H1 (cell line): ENCODE measurements around the gene SLC43A1. TPM values are rescaled to one million over a fixed set of nuclear protein-coding genes. Genes with fewer than 3 reads are reported as not detected.
A peak's percentile ranks its signal among the peaks of the same experiment; 100 is the strongest.

Source experiments
- CTCF ChIA-PET: fragments of 300-600 bp; sonication (Branson Sonifier 250); formaldehyde crosslinking; loops from one replicate; lab custom pipeline; 2021; ENCODE audit not compliant: partially characterized antibody; lab: Charles Lee
- POLR2A ChIA-PET: fragments of 300-600 bp; sonication (Branson Sonifier 250); formaldehyde crosslinking; loops from one replicate; lab custom pipeline; 2021; ENCODE audit warnings: inconsistent platforms; ENCODE audit not compliant: partially characterized antibody; lab: Charles Lee
- DNase-seq, 2 experiments: peaks; one replicate each; pipeline versions ENCODE4 v3.0.0 to v3.0.0-alpha.2; 2010 to 2022; ENCODE audit warnings: low spot score in 2 of 2, low read depth in 1 of 2, mixed read lengths in 1 of 2
- FAIRE-seq: peaks from 2 replicates; lab custom pipeline; 2011; peaks lifted over from hg19 to GRCh38; lab: Jason Lieb, UNC
- H2AFZ ChIP-seq: 2 replicates; pipeline ENCODE4 v1.8.1; 2012; ENCODE audit warnings: low read length, inconsistent platforms
- H2AK5ac ChIP-seq: 2 replicates; pipeline ENCODE4 v1.6.1; 2013; ENCODE audit warnings: low read depth, low read length
- H2BK120ac ChIP-seq: replicated peaks from 2 replicates; pipeline ENCODE3; 2013; ENCODE audit warnings: low read depth, low read length, inconsistent platforms
- H2BK12ac ChIP-seq: 2 replicates; pipeline ENCODE4 v1.6.1; 2013; ENCODE audit warnings: low read depth, low read length
- H2BK15ac ChIP-seq: 2 replicates; pipeline ENCODE4 v1.6.1; 2013; ENCODE audit warnings: low read length
- H2BK20ac ChIP-seq: 2 replicates; pipeline ENCODE4 v1.6.1; 2013; ENCODE audit warnings: low read length
- H2BK5ac ChIP-seq: 2 replicates; pipeline ENCODE4 v1.6.1; 2013; ENCODE audit warnings: low read depth, low read length
- H3K14ac ChIP-seq: 2 replicates; pipeline ENCODE4 v1.6.1; 2013; ENCODE audit warnings: inconsistent platforms; ENCODE audit not compliant: insufficient read length
- H3K18ac ChIP-seq: 2 replicates; pipeline ENCODE4 v1.6.1; 2013; ENCODE audit warnings: low read length; ENCODE audit errors: extremely low read depth
- H3K23ac ChIP-seq: 2 replicates; pipeline ENCODE4 v1.6.1; 2013; ENCODE audit warnings: inconsistent platforms; ENCODE audit not compliant: insufficient read length
- H3K23me2 ChIP-seq: 2 replicates; pipeline ENCODE4 v1.6.1; 2013; ENCODE audit warnings: low read depth, low read length
- H3K27ac ChIP-seq: 2 replicates; pipeline ENCODE4 v1.6.1; 2011; ENCODE audit warnings: low read depth, low read length, inconsistent platforms
- H3K27me3 ChIP-seq, 4 experiments: replicated peaks in 1 of 4; 1 replicate in 1 of 4; 2 replicates in 3 of 4; pipeline versions ENCODE4 v1.6.1 to v1.8.1; 2011 to 2013; ENCODE audit warnings: low read length in 3 of 4, mild to moderate bottlenecking in 3 of 4, inconsistent platforms in 2 of 4, mixed read lengths in 2 of 4, moderate library complexity in 1 of 4; ENCODE audit not compliant: control insufficient read depth in 3 of 4, insufficient read depth in 3 of 4; ENCODE audit errors: extremely low read depth in 1 of 4
- H3K36me3 ChIP-seq, 4 experiments: 2 replicates each; pipeline versions ENCODE4 v1.6.1 to v1.8.1; 2011 to 2013; ENCODE audit warnings: mild to moderate bottlenecking in 4 of 4, low read length in 3 of 4, moderate library complexity in 2 of 4, control low read depth in 1 of 4, inconsistent platforms in 1 of 4; ENCODE audit not compliant: insufficient read depth in 4 of 4, control insufficient read depth in 2 of 4
- H3K4ac ChIP-seq: replicated peaks from 2 replicates; pipeline ENCODE3; 2013; ENCODE audit warnings: low read length, low read depth, mixed read lengths, inconsistent platforms; ENCODE audit not compliant: insufficient read length
- H3K4me1 ChIP-seq, 4 experiments: replicated peaks in 1 of 4; 1 replicate in 1 of 4; 2 replicates in 3 of 4; pipeline versions ENCODE4 v1.6.1 to v1.8.1; 2011 to 2013; ENCODE audit warnings: low read length in 3 of 4, inconsistent platforms in 2 of 4, mixed read lengths in 1 of 4; ENCODE audit not compliant: insufficient read depth in 4 of 4, control insufficient read depth in 3 of 4
- H3K4me2 ChIP-seq, 2 experiments: 2 replicates each; pipeline versions ENCODE4 v1.6.1 to v1.8.1; 2011 to 2013; ENCODE audit warnings: low read depth in 2 of 2, low read length in 2 of 2, control low read depth in 1 of 2, inconsistent platforms in 1 of 2, mild to moderate bottlenecking in 1 of 2; ENCODE audit not compliant: insufficient read depth in 1 of 2
- H3K4me3 ChIP-seq, 4 experiments: fragments of 200-600, 300-600 bp in 1 of 4; sonication (generic), shearing (Covaris generic), sonication (Bioruptor Twin) in 1 of 4; 2 replicates each; pipeline versions ENCODE4 v1.5.1 to v1.8.1; 2011 to 2016; ENCODE audit warnings: low read length in 4 of 4, low read depth in 3 of 4, control low read depth in 2 of 4, inconsistent platforms in 2 of 4, mild to moderate bottlenecking in 2 of 4, mixed read lengths in 1 of 4, moderate library complexity in 1 of 4; ENCODE audit not compliant: insufficient read depth in 2 of 4; ENCODE audit errors: extremely low read depth in 1 of 4
- H3K56ac ChIP-seq: replicated peaks from 2 replicates; pipeline ENCODE3; 2013; ENCODE audit warnings: low read depth, mild to moderate bottlenecking, mixed read lengths, low read length, inconsistent platforms; ENCODE audit not compliant: insufficient read length
- H3K79me1 ChIP-seq: 2 replicates; pipeline ENCODE4 v1.6.1; 2013; ENCODE audit warnings: low read depth, low read length, control low read depth
- H3K79me2 ChIP-seq, 2 experiments: 2 replicates each; pipeline versions ENCODE4 v1.6.1 to v1.8.1; 2012 to 2013; ENCODE audit warnings: low read length in 2 of 2, mild to moderate bottlenecking in 2 of 2, inconsistent platforms in 1 of 2; ENCODE audit not compliant: insufficient read depth in 2 of 2, control insufficient read depth in 1 of 2
- H3K9ac ChIP-seq, 4 experiments: replicated peaks in 1 of 4; 1 replicate in 1 of 4; 2 replicates in 3 of 4; pipeline versions ENCODE4 v1.6.1 to v1.8.1; 2011 to 2013; ENCODE audit warnings: low read depth in 3 of 4, low read length in 3 of 4, control low read depth in 2 of 4, mild to moderate bottlenecking in 2 of 4, moderate library complexity in 2 of 4, inconsistent platforms in 1 of 4; ENCODE audit errors: extremely low read depth in 1 of 4
- H3K9me3 ChIP-seq, 2 experiments: 2 replicates each; pipeline versions ENCODE4 v1.6.1 to v1.8.1; 2012 to 2013; ENCODE audit warnings: mild to moderate bottlenecking in 2 of 2, moderate library complexity in 2 of 2, control low read depth in 1 of 2, inconsistent platforms in 1 of 2, low read depth in 1 of 2, low read length in 1 of 2, mixed read lengths in 1 of 2; ENCODE audit not compliant: insufficient read depth in 2 of 2
- H4K20me1 ChIP-seq, 2 experiments: replicated peaks in 1 of 2; 2 replicates each; pipeline versions ENCODE3 to v1.8.1; 2011 to 2013; ENCODE audit warnings: inconsistent platforms in 2 of 2, low read length in 2 of 2, mild to moderate bottlenecking in 1 of 2; ENCODE audit not compliant: insufficient read depth in 2 of 2, control insufficient read depth in 1 of 2
- H4K5ac ChIP-seq: 2 replicates; pipeline ENCODE4 v1.6.1; 2013; ENCODE audit warnings: low read length, low read depth, mixed read lengths, inconsistent platforms; ENCODE audit not compliant: insufficient read length
- H4K8ac ChIP-seq: 2 replicates; pipeline ENCODE4 v1.8.0; 2013; ENCODE audit warnings: mild to moderate bottlenecking, moderate library complexity, low read length, inconsistent platforms; ENCODE audit not compliant: insufficient read depth; ENCODE audit errors: extremely low read depth
- H4K91ac ChIP-seq: replicated peaks from 2 replicates; pipeline ENCODE3; 2013; ENCODE audit warnings: low read length, mixed read lengths, inconsistent platforms; ENCODE audit not compliant: insufficient read length
- FOSL1 ChIP-seq: IDR thresholded peaks from 2 replicates; pipeline ENCODE4 v1.6.1; 2011; ENCODE audit warnings: mild to moderate bottlenecking, low read depth, low read length, moderate library complexity; ENCODE audit not compliant: insufficient read depth
- RFX5 ChIP-seq: IDR thresholded peaks from 2 replicates; pipeline ENCODE4 v1.6.1; 2011; ENCODE audit warnings: low read depth, low read length, improper control_type of control experiment, borderline replicate concordance
- WGBS, 2 experiments: shearing (Covaris generic) in 1 of 2; methylation state at CpG; one replicate each; pipeline versions ENCODE4 v1.1.6 to v1.1.7; 2013 to 2015; ENCODE audit warnings: low lambda C conversion rate in 2 of 2, mixed read lengths in 2 of 2, inconsistent platforms in 1 of 2, low coverage in 1 of 2, missing lambda C conversion rate in 1 of 2; ENCODE audit not compliant: insufficient replicate concordance in 2 of 2, insufficient coverage in 1 of 2, insufficient read length in 1 of 2; ENCODE audit errors: extremely low coverage in 1 of 2, missing lambda C conversion rate in 1 of 2; 5-methylcytosine and 5-hydroxymethylcytosine counted together
- polyA plus RNA-seq, 7 experiments: library from polyadenylated mRNA; depleted of rRNA in 3 of 7; stranded (reverse) in 5 of 7; unstranded in 2 of 7; fragments of >200 nt in 5 of 7; fragments of 200-250 nt in 2 of 7; gene quantifications; 1 replicate in 5 of 7; 2 replicates in 1 of 7; 4 replicates in 1 of 7; pipeline versions ENCODE4 v1.2.1 to v1.2.3, GENCODE V29; 2011 to 2013; ENCODE audit warnings: missing spikeins in 2 of 7, mixed read lengths in 2 of 7
- total RNA-seq: library from RNA; stranded (reverse); fragmentation: NEBNext Ultra II Directional; extraction: Animal tissue kit (Norgen Biotek cat#: 25700); gene quantifications from 2 replicates; pipeline ENCODE4 v1.2.1, GENCODE V29; 2021

Gene SLC43A1
- total and polyA plus RNA-seq, 2 of the 8 experiments (the other 6 are each of a cell fraction or from before 2014, with no cell fraction given), result 34.5 to 58.0 TPM

GRCh38 chr11:57467508-57468157 lies 47.9 kb downstream of the SLC43A1 start:
- H3K9me3 ChIP-seq, result no peaks in the 10 kb centered on the region
- no peak overlapping the region for H4K5ac ChIP-seq
- POLR2A ChIA-PET, result interaction anchor here (0.5 to 1.4 kb wide), 6 partner anchors 14 to 143 kb away, joined by 3 to 7 read pairs (median 4); partner anchors contain the start of genes SLC43A1 and TNKS1BP1
- no peak overlapping the region for H3K4ac ChIP-seq
- no peak overlapping the region for H3K4me3 ChIP-seq
- peak overlapping the region in 1 of 2 experiments; percentile 13; a peak in 1 of 4 replicates for H3K4me2 ChIP-seq
- H3K18ac ChIP-seq, result no peak overlapping the region
- peak overlapping the region; percentile 14; the same call in 1 of the 2 replicates for H4K8ac ChIP-seq
- no peak overlapping the region for H3K14ac ChIP-seq
- H2AK5ac ChIP-seq, result 0 out of 2 replicates have a peak overlapping the region, but pooled peaks have one; percentile 88
- H4K91ac ChIP-seq, result no peak overlapping the region
- H3K79me2 ChIP-seq, result peaks cover 0 to 8% of the 10 kb centered on the region in 2 experiments; a peak in 2 of 4 replicates
- no peak overlapping the region for H2BK20ac ChIP-seq
- peaks cover 2 to 8% of the 10 kb centered on the region in 2 experiments for H4K20me1 ChIP-seq
- TF ChIP-seq RFX5, result peak; percentile 39; the same call in 1 of the 2 replicates
- no peak for TF ChIP-seq FOSL1
- H3K79me1 ChIP-seq, result peaks cover 3% of the 10 kb centered on the region; the same call in 1 of the 2 replicates
- no peak overlapping the region for H2BK15ac ChIP-seq
- WGBS, 2 experiments, result 84% methylated on average over 23 of the region's 23 CpGs; no CpG with 5 or more reads in 1 of the 2 experiments
- peaks cover 0 to 11% (median 6%) of the 10 kb centered on the region in 4 experiments; a peak in 4 of 8 replicates for H3K36me3 ChIP-seq
- peak overlapping the region in 1 of 4 experiments; percentile 7; a peak in 1 of 7 replicates for H3K9ac ChIP-seq
- no peak overlapping the region for H2BK120ac ChIP-seq
- H2BK5ac ChIP-seq, result no peak overlapping the region; the same call in 1 of the 2 replicates
- H3K27ac ChIP-seq, result no peak overlapping the region
- H3K23ac ChIP-seq, result no peak overlapping the region
- FAIRE-seq, result no peak
- H3K23me2 ChIP-seq, result no peaks in the 10 kb centered on the region
- no peak overlapping the region for H2AFZ ChIP-seq
- CTCF ChIA-PET, result interaction anchor here (0.6 to 1.2 kb wide), 7 partner anchors 8 to 59 kb away, joined by 3 to 4 read pairs (median 3); partner anchors contain the start of gene RTN4RL2
- DNase-seq, result no peak
- 0 out of 2 replicates have a peak overlapping the region, but pooled peaks have one; percentile 27 for H2BK12ac ChIP-seq
- peaks cover 0 to 2% (median under 1%) of the 10 kb centered on the region in 4 experiments; a peak in 4 of 7 replicates for H3K27me3 ChIP-seq
- H3K4me1 ChIP-seq, result peaks cover 5 to 35% (median 29%) of the 10 kb centered on the region in 4 experiments
- no peak overlapping the region for H3K56ac ChIP-seq
